Effector memory CD8-positive, alpha-beta T cell (primary cell): Measurements from ENCODE around the gene ZNF750.

Source experiments
- ATAC-seq: fragments of 150-1000 bp; cut with Tn5 transposase; replicated peaks from 2 replicates; pipeline ENCODE4 v1.10.0; 2021; ENCODE audit warnings: mild to moderate bottlenecking, moderate library complexity
- DNase-seq, 3 experiments: peaks; one replicate each; pipeline ENCODE4 v3.0.0; 2021
- H3K27ac Mint-ChIP-seq, 2 donors: one replicate each; pipeline ENCODE4 v1.8.0; 2022; ENCODE audit warnings: mild to moderate bottlenecking in 2 of 2, mixed read lengths in 2 of 2, moderate library complexity in 2 of 2
- H3K27me3 Mint-ChIP-seq, 2 donors: one replicate each; pipeline ENCODE4 v1.8.0; 2022; ENCODE audit warnings: mixed read lengths in 2 of 2
- H3K36me3 Mint-ChIP-seq: one replicate; pipeline ENCODE4 v1.8.0; 2022; ENCODE audit warnings: mild to moderate bottlenecking, moderate library complexity, mixed read lengths; ENCODE audit not compliant: insufficient read depth
- H3K4me1 Mint-ChIP-seq, 2 donors: one replicate each; pipeline ENCODE4 v1.8.0; 2022; ENCODE audit warnings: low read depth in 2 of 2, mixed read lengths in 2 of 2
- H3K4me3 Mint-ChIP-seq, 2 donors: one replicate each; pipeline ENCODE4 v1.8.0; 2022; ENCODE audit warnings: mild to moderate bottlenecking in 2 of 2, mixed read lengths in 2 of 2, moderate library complexity in 2 of 2
- H3K9me3 Mint-ChIP-seq, 2 donors: one replicate each; pipeline ENCODE4 v1.8.0; 2022; ENCODE audit warnings: mixed read lengths in 2 of 2

The ZNF750 gene

GRCh38 chr17:82843904-82844680, 4.3 kb upstream of the ZNF750 start:
- DNase-seq, result no peak
- no peak overlapping the region for H3K4me3 Mint-ChIP-seq
- peaks cover 8% of the 10 kb centered on the region for H3K36me3 Mint-ChIP-seq
- no peaks in the 10 kb centered on the region for H3K9me3 Mint-ChIP-seq
- no peak for ATAC-seq
- peak overlapping the region; percentile 75 to 77 for H3K27ac Mint-ChIP-seq
- H3K4me1 Mint-ChIP-seq, result peaks cover 3 to 6% of the 10 kb centered on the region in 2 donors
- no peaks in the 10 kb centered on the region for H3K27me3 Mint-ChIP-seq

DNA sequence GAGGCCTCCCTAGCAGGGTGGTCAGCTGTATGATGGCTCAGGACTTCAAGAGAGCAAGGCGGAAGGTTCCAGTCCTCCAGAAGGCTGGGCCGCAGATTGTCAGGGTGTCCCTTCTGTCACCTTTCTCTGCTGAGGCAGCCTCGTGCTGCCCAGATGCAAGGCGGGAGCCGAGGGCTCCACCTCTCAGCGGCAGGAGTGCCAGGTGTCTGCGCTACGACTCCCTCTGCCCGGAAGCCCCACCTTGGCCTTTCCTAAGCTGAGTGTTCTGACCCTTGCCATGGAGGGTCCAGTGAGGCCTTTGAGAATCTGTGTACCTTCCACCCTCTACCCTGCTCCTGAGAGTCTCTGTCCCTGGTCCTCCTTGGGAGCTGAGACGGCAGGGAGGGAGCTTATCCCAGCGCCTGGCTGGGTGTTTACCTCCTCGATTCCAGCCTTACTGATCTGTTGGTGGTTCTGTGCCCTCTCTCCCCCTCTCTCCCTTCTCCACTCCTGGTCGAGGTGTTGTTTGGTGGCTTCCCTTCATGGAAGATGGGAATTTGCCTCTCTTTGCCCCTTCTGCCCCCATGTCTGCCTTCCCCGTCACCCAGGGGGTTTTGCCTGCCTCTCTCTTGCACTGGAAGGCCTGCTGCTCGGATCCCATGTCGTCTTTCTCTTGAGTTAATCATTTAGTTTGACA, 2.2 kb upstream of the ZNF750 start:
- no peak for DNase-seq
- no peaks in the 10 kb centered on the region for H3K27me3 Mint-ChIP-seq
- no peak overlapping the region for H3K4me3 Mint-ChIP-seq
- H3K4me1 Mint-ChIP-seq, result peaks cover 3 to 5% of the 10 kb centered on the region in 2 donors
- no peak for ATAC-seq
- peaks cover 2% of the 10 kb centered on the region for H3K36me3 Mint-ChIP-seq
- no peaks in the 10 kb centered on the region for H3K9me3 Mint-ChIP-seq
- peak overlapping the region; percentile 46 to 63 for H3K27ac Mint-ChIP-seq

DNA sequence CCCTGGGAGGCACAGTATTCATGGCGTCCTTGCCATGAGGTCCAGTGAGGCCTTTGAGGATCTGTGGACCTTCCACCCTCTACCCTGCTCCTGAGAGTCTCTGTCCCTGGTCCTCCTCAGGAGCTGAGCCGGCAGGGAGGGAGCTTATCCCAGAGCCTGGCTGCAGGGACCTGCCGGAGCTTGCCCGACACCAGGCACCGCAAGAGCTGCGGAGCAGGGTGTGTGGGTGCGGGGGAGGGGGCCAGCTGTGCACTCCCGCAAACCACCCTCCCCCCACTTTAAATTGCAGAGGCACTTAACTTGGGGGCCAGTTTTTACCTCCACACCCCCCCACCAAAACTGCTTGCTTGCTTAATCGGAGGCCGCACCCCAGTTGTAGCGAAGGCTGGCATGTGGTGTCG, 609 bp upstream of the ZNF750 start:
- Mint-ChIP-seq H3K27me3 (no peaks in the 10 kb centered on the region), H3K27ac (no peak overlapping the region), H3K36me3 (peaks cover under 1% of the 10 kb centered on the region), H3K4me1 (peaks cover 3 to 6% of the 10 kb centered on the region in 2 donors), H3K9me3 (no peaks in the 10 kb centered on the region), H3K4me3 (no peak overlapping the region)
- ATAC-seq, result no peak
- DNase-seq, result no peak

GRCh38 chr17:82838386-82839063, 1.3 kb downstream of the ZNF750 start:
- Mint-ChIP-seq H3K4me1 (peaks cover 3% of the 10 kb centered on the region in 2 donors), H3K27ac (no peak overlapping the region), H3K9me3 (no peaks in the 10 kb centered on the region), H3K4me3 (no peak overlapping the region), H3K36me3 (peaks cover 5% of the 10 kb centered on the region), H3K27me3 (no peaks in the 10 kb centered on the region)
- ATAC-seq (no peak), DNase-seq (no peak)

- ATAC-seq (no peak), DNase-seq (no peak)
- Mint-ChIP-seq H3K4me1 (peaks cover 3% of the 10 kb centered on the region in 2 donors), H3K36me3 (peaks cover 5% of the 10 kb centered on the region), H3K27ac (no peak overlapping the region), H3K9me3 (no peaks in the 10 kb centered on the region), H3K27me3 (no peaks in the 10 kb centered on the region), H3K4me3 (no peak overlapping the region)
Observed at GRCh38 chr17:82837586-82838320, 2.1 kb downstream of the ZNF750 start.

GRCh38 chr17:82836823-82837357, 2.9 kb downstream of the ZNF750 start:
- Mint-ChIP-seq H3K27me3 (no peaks in the 10 kb centered on the region), H3K36me3 (peaks cover 5% of the 10 kb centered on the region), H3K9me3 (no peaks in the 10 kb centered on the region), H3K4me1 (peaks cover 0 to 3% of the 10 kb centered on the region in 2 donors), H3K4me3 (no peak overlapping the region), H3K27ac (no peak overlapping the region)
- DNase-seq, result no peak
- no peak for ATAC-seq

GRCh38 chr17:82835766-82836512, 3.9 kb downstream of the ZNF750 start:
- H3K36me3 Mint-ChIP-seq, result peaks cover 5% of the 10 kb centered on the region
- ATAC-seq, result no peak
- H3K4me1 Mint-ChIP-seq, result peaks cover 0 to 5% of the 10 kb centered on the region in 2 donors
- H3K27me3 Mint-ChIP-seq, result no peaks in the 10 kb centered on the region
- H3K9me3 Mint-ChIP-seq, result no peaks in the 10 kb centered on the region
- H3K4me3 Mint-ChIP-seq, result no peak overlapping the region
- no peak overlapping the region for H3K27ac Mint-ChIP-seq
- no peak for DNase-seq

DNA sequence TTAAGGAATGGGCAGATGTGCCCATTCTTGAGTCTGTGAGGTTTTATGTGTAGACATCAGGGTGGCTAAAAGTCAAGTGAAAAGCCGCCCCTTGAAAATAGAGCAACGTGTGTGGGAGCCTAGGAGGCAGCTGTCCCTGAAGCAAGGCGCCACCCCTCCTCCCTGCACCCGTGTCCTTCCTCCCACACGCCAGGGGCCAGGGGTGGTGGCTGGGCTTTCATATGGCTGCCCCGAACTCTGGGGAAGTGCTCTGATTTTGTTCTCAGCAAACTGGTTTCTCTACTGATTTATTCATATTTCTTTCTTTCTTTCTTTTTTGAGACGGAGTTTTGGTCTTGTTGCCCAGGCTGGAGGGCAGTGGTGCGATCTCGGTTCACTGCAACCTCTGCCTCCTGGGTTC, 4.7 kb downstream of the ZNF750 start:
- ATAC-seq (no peak), DNase-seq (no peak)
- no peaks in the 10 kb centered on the region for H3K27me3 Mint-ChIP-seq

DNA sequence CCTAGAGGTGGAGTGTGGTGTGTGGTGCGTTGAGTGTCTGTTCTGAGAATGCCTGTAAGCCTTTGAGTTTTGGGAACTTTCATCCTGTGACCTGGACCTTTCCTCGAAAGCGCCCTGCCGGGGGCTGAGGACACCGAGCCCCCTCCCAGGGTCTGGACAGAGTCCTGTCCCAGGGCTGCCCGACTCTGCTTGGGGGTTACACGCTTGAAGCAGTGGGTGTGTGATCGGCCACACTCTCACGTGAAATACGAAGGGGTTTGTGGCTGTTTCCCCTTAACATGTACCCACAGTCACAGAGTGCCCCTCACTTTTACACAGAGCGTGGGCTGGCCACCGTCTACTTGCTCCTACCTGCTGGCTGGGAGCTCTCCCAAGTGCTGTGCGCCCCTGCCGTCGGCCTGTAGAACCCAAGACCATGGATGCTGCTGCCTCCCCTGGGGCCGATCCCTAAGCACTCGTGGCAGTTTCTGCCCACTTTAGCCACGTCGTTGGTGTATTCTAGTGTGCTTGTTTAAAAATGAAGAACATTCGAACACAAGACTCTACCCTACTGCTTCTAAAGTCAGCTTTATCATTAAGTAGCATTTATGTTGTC, 6.8 kb downstream of the ZNF750 start:
- no peaks in the 10 kb centered on the region for H3K9me3 Mint-ChIP-seq
- H3K4me3 Mint-ChIP-seq, result no peak overlapping the region
- H3K36me3 Mint-ChIP-seq, result peaks cover 5% of the 10 kb centered on the region
- no peaks in the 10 kb centered on the region for H3K27me3 Mint-ChIP-seq
- DNase-seq (no peak), ATAC-seq (no peak)
- peak overlapping the region in 1 of 2 donors; percentile 15 for H3K27ac Mint-ChIP-seq
- H3K4me1 Mint-ChIP-seq, result peaks cover 0 to 12% of the 10 kb centered on the region in 2 donors

More for the DNA sequence above, 4.7 kb downstream of the ZNF750 start:
- H3K4me3 Mint-ChIP-seq, result no peak overlapping the region
- no peak overlapping the region for H3K27ac Mint-ChIP-seq
- peaks cover 0 to 5% of the 10 kb centered on the region in 2 donors for H3K4me1 Mint-ChIP-seq
- peaks cover 5% of the 10 kb centered on the region for H3K36me3 Mint-ChIP-seq
- no peaks in the 10 kb centered on the region for H3K9me3 Mint-ChIP-seq

DNA sequence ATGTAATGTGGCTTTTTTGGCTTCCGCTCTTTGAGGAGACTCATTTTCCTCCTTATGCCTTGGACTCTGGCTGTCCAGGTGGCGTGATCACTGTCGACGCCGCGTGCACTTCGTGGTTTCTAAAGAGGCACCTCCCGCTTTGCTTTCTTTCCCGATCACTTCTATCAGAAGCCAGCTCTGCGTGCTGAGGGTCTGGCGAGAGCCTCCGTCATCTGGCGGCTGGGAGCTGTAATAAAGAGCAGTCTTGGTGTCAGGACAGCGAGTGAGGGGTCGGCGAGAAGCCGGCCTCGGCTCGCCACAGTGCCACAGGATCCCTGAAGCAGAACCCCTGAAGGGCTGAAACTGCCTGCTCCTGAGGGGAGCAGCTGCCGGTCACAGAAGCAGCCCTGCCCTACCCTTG, 7.4 kb downstream of the ZNF750 start:
- peaks cover 5% of the 10 kb centered on the region for H3K36me3 Mint-ChIP-seq
- no peak overlapping the region for H3K27ac Mint-ChIP-seq
- DNase-seq, result no peak

DNA sequence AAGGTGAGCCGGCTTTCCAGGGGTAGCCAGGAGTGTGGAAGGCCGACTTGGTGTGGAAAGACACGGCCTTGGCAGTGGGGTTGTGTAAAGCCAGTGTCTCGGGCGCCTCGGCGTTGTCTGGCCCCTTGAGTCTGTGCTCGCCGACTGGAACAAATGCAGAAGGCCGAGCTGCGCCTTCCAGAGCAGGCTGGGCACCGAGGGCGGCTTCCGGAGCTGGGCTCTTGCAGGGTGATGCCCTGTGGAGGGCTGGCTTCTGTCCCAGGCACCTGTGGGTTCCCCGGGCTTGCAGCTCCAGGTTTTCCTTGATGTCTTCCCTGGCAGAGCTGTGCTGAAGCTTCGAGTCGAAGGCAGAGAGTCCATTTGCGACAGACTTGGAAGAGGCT, 8.0 kb downstream of the ZNF750 start:
- Mint-ChIP-seq H3K4me3 (no peak overlapping the region), H3K36me3 (peaks cover 5% of the 10 kb centered on the region), H3K27me3 (no peaks in the 10 kb centered on the region), H3K4me1 (peaks cover 0 to 10% of the 10 kb centered on the region in 2 donors), H3K27ac (peak overlapping the region in 1 of 2 donors; percentile 39), H3K9me3 (no peaks in the 10 kb centered on the region)
- DNase-seq (no peak), ATAC-seq (no peak)

More for the DNA sequence above, 7.4 kb downstream of the ZNF750 start:
- ATAC-seq, result no peak
- Mint-ChIP-seq H3K27me3 (no peaks in the 10 kb centered on the region), H3K4me1 (peaks cover 0 to 12% of the 10 kb centered on the region in 2 donors), H3K9me3 (no peaks in the 10 kb centered on the region), H3K4me3 (no peak overlapping the region)
